ENCODE results near the gene DLG2. TPM values are rescaled to one million over a fixed set of nuclear protein-coding genes. Genes with fewer than 3 reads are reported as not detected.

Gene DLG2
- total RNA-seq, 3 donors from 2014 or later (not counting 1 experiment from before 2014, with no cell fraction given): 1.7 to 2.9 (median 2.2) TPM

DNA sequence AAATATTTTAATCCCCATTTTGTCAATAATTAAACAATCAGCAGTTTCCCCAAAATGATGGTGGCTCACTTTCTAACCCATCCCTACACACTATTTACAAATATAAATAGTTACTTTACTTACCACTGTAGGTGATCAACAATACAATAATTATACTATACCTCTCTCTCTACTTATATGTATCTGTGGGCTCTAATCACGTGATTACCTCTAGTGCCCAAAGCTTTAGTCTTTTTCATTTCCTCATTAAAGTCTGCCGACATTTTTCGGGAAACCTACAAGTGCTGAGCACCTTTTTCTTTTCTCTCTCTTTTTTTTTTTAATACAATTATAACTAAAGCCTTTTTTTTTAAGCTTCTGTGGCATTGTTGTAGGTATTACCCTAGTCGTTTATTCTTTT lies 23.9 kb downstream of the DLG2 start:
- H3K27me3 ChIP-seq (ENCODE audit: control insufficient read depth, insufficient read depth, low read length): no peaks in the 10 kb centered on the region
- no peaks in the 10 kb centered on the region for H3K9me3 Mint-ChIP-seq
- H3K4me1 ChIP-seq (ENCODE audit: control insufficient read depth, insufficient read depth, low read length): no peaks in the 10 kb centered on the region
- WGBS (ENCODE audit: insufficient coverage): 90% methylated on average over 4 of the region's 4 CpGs
- H3K27ac ChIP-seq (ENCODE audit: low read length): no peak overlapping the region
- no peaks in the 10 kb centered on the region for H3K4me1 Mint-ChIP-seq
- ATAC-seq: no peak
- no peaks in the 10 kb centered on the region for H3K36me3 ChIP-seq (ENCODE audit: control insufficient read depth, insufficient read depth, low read length)
- H3K36me3 Mint-ChIP-seq: no peaks in the 10 kb centered on the region
- TF ChIP-seq, protein P1, sequence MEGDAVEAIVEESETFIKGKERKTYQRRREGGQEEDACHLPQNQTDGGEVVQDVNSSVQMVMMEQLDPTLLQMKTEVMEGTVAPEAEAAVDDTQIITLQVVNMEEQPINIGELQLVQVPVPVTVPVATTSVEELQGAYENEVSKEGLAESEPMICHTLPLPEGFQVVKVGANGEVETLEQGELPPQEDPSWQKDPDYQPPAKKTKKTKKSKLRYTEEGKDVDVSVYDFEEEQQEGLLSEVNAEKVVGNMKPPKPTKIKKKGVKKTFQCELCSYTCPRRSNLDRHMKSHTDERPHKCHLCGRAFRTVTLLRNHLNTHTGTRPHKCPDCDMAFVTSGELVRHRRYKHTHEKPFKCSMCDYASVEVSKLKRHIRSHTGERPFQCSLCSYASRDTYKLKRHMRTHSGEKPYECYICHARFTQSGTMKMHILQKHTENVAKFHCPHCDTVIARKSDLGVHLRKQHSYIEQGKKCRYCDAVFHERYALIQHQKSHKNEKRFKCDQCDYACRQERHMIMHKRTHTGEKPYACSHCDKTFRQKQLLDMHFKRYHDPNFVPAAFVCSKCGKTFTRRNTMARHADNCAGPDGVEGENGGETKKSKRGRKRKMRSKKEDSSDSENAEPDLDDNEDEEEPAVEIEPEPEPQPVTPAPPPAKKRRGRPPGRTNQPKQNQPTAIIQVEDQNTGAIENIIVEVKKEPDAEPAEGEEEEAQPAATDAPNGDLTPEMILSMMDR (IDR thresholded peaks at IDR 0.05): no peak
- H3K27ac Mint-ChIP-seq: no peak overlapping the region
- DNase-seq: no peak
- peaks cover 0 to 5% of the 10 kb centered on the region in 2 donors for H3K27me3 Mint-ChIP-seq (ENCODE audit: low read depth in 2 of 2)
- H3K4me3 Mint-ChIP-seq: no peak overlapping the region
- intact Hi-C loops (cut with micrococcal nuclease): no loop called here
- no peak overlapping the region for H3K4me3 ChIP-seq (ENCODE audit: low read length)
- no peaks in the 10 kb centered on the region for H3K9me3 ChIP-seq (ENCODE audit: control insufficient read depth, insufficient read depth, low read length)

GRCh38 chr11:85602526-85603213 lies 24.5 kb downstream of the DLG2 start:
- H3K4me3 Mint-ChIP-seq: no peak overlapping the region
- no peak overlapping the region for H3K4me3 ChIP-seq (ENCODE audit: low read length)
- peaks cover 0 to 5% of the 10 kb centered on the region in 2 donors for H3K27me3 Mint-ChIP-seq (ENCODE audit: low read depth in 2 of 2)
- H3K9me3 Mint-ChIP-seq: no peaks in the 10 kb centered on the region
- no peaks in the 10 kb centered on the region for H3K36me3 ChIP-seq (ENCODE audit: control insufficient read depth, insufficient read depth, low read length)
- no peak overlapping the region for H3K27ac Mint-ChIP-seq
- no peaks in the 10 kb centered on the region for H3K27me3 ChIP-seq (ENCODE audit: control insufficient read depth, insufficient read depth, low read length)
- no peak overlapping the region for H3K27ac ChIP-seq (ENCODE audit: low read length)
- WGBS (ENCODE audit: insufficient coverage): 87% methylated on average over 1 of the region's 2 CpGs
- no peaks in the 10 kb centered on the region for H3K4me1 Mint-ChIP-seq
- no peaks in the 10 kb centered on the region for H3K36me3 Mint-ChIP-seq
- no peaks in the 10 kb centered on the region for H3K4me1 ChIP-seq (ENCODE audit: control insufficient read depth, insufficient read depth, low read length)
- no peaks in the 10 kb centered on the region for H3K9me3 ChIP-seq (ENCODE audit: control insufficient read depth, insufficient read depth, low read length)
- TF ChIP-seq, protein P1 (IDR thresholded peaks at IDR 0.05): no peak
- ATAC-seq (no peak), DNase-seq (no peak)
- intact Hi-C loops (cut with micrococcal nuclease): no loop called here

GRCh38 chr11:85599083-85599482 lies 28.1 kb downstream of the DLG2 start:
- Mint-ChIP-seq H3K4me3 (no peak overlapping the region), H3K27ac (no peak overlapping the region), H3K36me3 (no peaks in the 10 kb centered on the region), H3K4me1 (no peaks in the 10 kb centered on the region), H3K27me3 (ENCODE audit: low read depth in 2 of 2) (peaks cover 0 to 5% of the 10 kb centered on the region in 2 donors), H3K9me3 (no peaks in the 10 kb centered on the region)
- Histone ChIP-seq H3K36me3 (ENCODE audit: control insufficient read depth, insufficient read depth, low read length) (no peaks in the 10 kb centered on the region), H3K9me3 (ENCODE audit: control insufficient read depth, insufficient read depth, low read length) (no peaks in the 10 kb centered on the region), H3K27me3 (ENCODE audit: control insufficient read depth, insufficient read depth, low read length) (no peaks in the 10 kb centered on the region), H3K4me1 (ENCODE audit: control insufficient read depth, insufficient read depth, low read length) (no peaks in the 10 kb centered on the region), H3K4me3 (ENCODE audit: low read length) (no peak overlapping the region), H3K27ac (ENCODE audit: low read length) (no peak overlapping the region)
- TF ChIP-seq, protein P1 (IDR thresholded peaks at IDR 0.05): no peak
- 76% methylated on average over 5 of the region's 5 CpGs for WGBS (ENCODE audit: insufficient coverage)
- ATAC-seq: no peak
- intact Hi-C loops (cut with micrococcal nuclease): loop anchor here (5.0 to 10.0 kb wide), 3 partner anchors 256 to 618 kb away; partner anchors contain the start of gene CCDC83
- DNase-seq: no peak

GRCh38 chr11:85596886-85597285 lies 30.3 kb downstream of the DLG2 start:
- H3K27me3 Mint-ChIP-seq (ENCODE audit: low read depth in 2 of 2): peaks cover 0 to 5% of the 10 kb centered on the region in 2 donors
- WGBS (ENCODE audit: insufficient coverage): 60% methylated on average over 1 of the region's 2 CpGs

More at GRCh38 chr11:85596886-85597285, 30.3 kb downstream of the DLG2 start:
- DNase-seq: no peak
- H3K36me3 ChIP-seq (ENCODE audit: control insufficient read depth, insufficient read depth, low read length): no peaks in the 10 kb centered on the region
- H3K4me3 ChIP-seq (ENCODE audit: low read length): no peak overlapping the region
- H3K27ac Mint-ChIP-seq: no peak overlapping the region
- H3K36me3 Mint-ChIP-seq: no peaks in the 10 kb centered on the region
- no peak overlapping the region for H3K4me3 Mint-ChIP-seq
- no peak overlapping the region for H3K27ac ChIP-seq (ENCODE audit: low read length)
- no peak for ATAC-seq
- no peaks in the 10 kb centered on the region for H3K9me3 ChIP-seq (ENCODE audit: control insufficient read depth, insufficient read depth, low read length)
- H3K27me3 ChIP-seq (ENCODE audit: control insufficient read depth, insufficient read depth, low read length): no peaks in the 10 kb centered on the region
- no peaks in the 10 kb centered on the region for H3K4me1 Mint-ChIP-seq
- TF ChIP-seq, protein P1 (IDR thresholded peaks at IDR 0.05): no peak
- intact Hi-C loops (cut with micrococcal nuclease): loop anchor here (5.0 to 10.0 kb wide), 3 partner anchors 258 to 620 kb away; partner anchors contain the start of gene CCDC83
- no peaks in the 10 kb centered on the region for H3K9me3 Mint-ChIP-seq
- H3K4me1 ChIP-seq (ENCODE audit: control insufficient read depth, insufficient read depth, low read length): no peaks in the 10 kb centered on the region
